ENCODE results near the gene ABO. TPM values are rescaled to one million over a fixed set of nuclear protein-coding genes. Genes with fewer than 3 reads are reported as not detected.
"Not testable (repeated sequence)": the region's sequence is repeated elsewhere in the genome, so short reads cannot be mapped to it uniquely, and the experiment has no call there.

ABO gene
- total RNA-seq, 4 donors from 2014 or later: 2.6 to 17.9 (median 7.9) TPM

- 78% methylated on average over 9 of the region's 9 CpGs for WGBS
- Histone ChIP-seq H3K36me3 (no peaks in the 10 kb centered on the region), H3K27me3 (peaks cover 18% of the 10 kb centered on the region), H3K4me3 (no peak overlapping the region), H3K4me1 (peaks cover 3% of the 10 kb centered on the region), H3K27ac (no peak overlapping the region), H3K9me3 (no peaks in the 10 kb centered on the region)
- peak in 1 of 2 donors; percentile 47 for DNase-seq (ENCODE audit: low spot score in 2 of 2)
- no peak for TF ChIP-seq EP300 (IDR thresholded peaks at IDR 0.05)
These were observed 5.3 kb downstream of the ABO start for GRCh38 chr9:133269537-133270362.

DNA sequence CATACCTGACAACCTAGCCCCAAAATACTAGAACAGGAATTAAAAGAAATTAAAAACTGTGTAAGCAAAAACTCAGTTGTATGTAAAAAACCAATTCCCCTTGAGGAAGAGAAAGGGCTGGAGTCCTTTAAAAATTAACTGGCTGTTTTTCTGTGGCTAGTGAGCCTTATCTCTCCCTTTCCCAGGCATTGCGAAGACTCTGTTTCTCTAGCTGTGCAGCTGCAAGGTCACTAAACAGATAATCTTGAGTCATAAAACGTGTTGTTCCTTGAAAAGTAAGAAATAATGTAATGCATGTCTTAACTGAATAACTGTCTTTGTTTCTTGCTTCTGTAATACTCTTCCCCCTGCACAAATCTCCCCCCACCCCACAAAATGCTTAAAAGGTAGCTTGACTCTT, 5.9 kb downstream of the ABO start:
- H3K4me3 ChIP-seq; H3K36me3 ChIP-seq; H3K4me1 ChIP-seq; H3K9me3 ChIP-seq; H3K27ac ChIP-seq; DNase-seq (ENCODE audit: low spot score in 2 of 2): not testable (repeated sequence)
- peaks cover 13% of the 10 kb centered on the region for H3K27me3 ChIP-seq
- 77% methylated on average over 2 of the region's 2 CpGs for WGBS

GRCh38 chr9:133268335-133269056, 6.5 kb downstream of the ABO start:
- no peak overlapping the region for H3K4me3 ChIP-seq
- no peaks in the 10 kb centered on the region for H3K4me1 ChIP-seq
- DNase-seq (ENCODE audit: low spot score in 2 of 2): peak in 1 of 2 donors; percentile 8
- no peak overlapping the region for H3K27ac ChIP-seq
- H3K36me3 ChIP-seq: no peaks in the 10 kb centered on the region
- WGBS: 84% methylated on average over 9 of the region's 9 CpGs
- TF ChIP-seq POLR2A (IDR thresholded peaks at IDR 0.05) (no peak), EP300 (IDR thresholded peaks at IDR 0.05) (no peak)
- no peaks in the 10 kb centered on the region for H3K9me3 ChIP-seq
- peaks cover 7% of the 10 kb centered on the region for H3K27me3 ChIP-seq

DNA sequence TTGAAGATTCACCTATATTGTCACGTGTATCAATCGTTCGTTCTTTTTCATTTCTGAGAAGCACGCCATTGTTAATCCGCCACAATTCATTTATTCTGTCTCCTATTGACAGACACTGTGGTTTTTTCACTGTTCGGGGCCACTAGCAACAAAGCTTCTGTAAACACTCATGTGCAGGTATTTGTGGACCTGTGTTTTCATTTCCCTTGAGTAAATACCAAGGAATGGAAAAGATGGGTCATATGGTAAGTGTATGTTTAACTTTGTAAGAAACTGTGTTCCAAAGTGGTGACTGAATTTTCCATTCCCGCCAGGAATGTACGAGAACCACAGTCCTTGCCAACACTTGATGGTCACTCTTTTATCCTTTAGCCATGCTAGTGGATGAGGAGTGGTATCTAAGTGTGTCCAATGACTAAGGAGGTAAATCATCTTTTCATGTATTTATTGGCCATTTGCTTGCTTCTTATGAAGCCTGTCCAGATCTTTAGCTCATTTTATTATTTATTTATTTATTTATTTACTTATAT, 10.7 kb downstream of the ABO start:
- H3K36me3 ChIP-seq: no peaks in the 10 kb centered on the region
- no peak overlapping the region for H3K4me3 ChIP-seq
- no peaks in the 10 kb centered on the region for H3K9me3 ChIP-seq
- TF ChIP-seq CTCF (IDR thresholded peaks at IDR 0.05) (no peak), POLR2A (IDR thresholded peaks at IDR 0.05) (no peak), EP300 (IDR thresholded peaks at IDR 0.05) (no peak), POLR2AphosphoS5 (IDR thresholded peaks at IDR 0.05) (no peak)
- peak in 1 of 2 donors; percentile 11 for DNase-seq (ENCODE audit: low spot score in 2 of 2)
- H3K4me1 ChIP-seq: no peaks in the 10 kb centered on the region
- no peaks in the 10 kb centered on the region for H3K27me3 ChIP-seq
- WGBS: 93% methylated on average over 8 of the region's 8 CpGs
- H3K27ac ChIP-seq: no peak overlapping the region

- Histone ChIP-seq H3K4me1 (no peaks in the 10 kb centered on the region), H3K4me3 (no peak overlapping the region), H3K9me3 (no peaks in the 10 kb centered on the region), H3K27ac (no peak overlapping the region), H3K36me3 (no peaks in the 10 kb centered on the region), H3K27me3 (no peaks in the 10 kb centered on the region)
- WGBS: 87% methylated on average over 10 of the region's 10 CpGs
- DNase-seq (ENCODE audit: low spot score in 2 of 2): peak in 1 of 2 donors; percentile 15
- TF ChIP-seq POLR2A (IDR thresholded peaks at IDR 0.05): no peak
- no peak for TF ChIP-seq EP300 (IDR thresholded peaks at IDR 0.05)
- no peak for TF ChIP-seq CTCF (IDR thresholded peaks at IDR 0.05)
- TF ChIP-seq POLR2AphosphoS5 (IDR thresholded peaks at IDR 0.05): no peak
These were observed 11.4 kb downstream of the ABO start for GRCh38 chr9:133263557-133263956.

DNA sequence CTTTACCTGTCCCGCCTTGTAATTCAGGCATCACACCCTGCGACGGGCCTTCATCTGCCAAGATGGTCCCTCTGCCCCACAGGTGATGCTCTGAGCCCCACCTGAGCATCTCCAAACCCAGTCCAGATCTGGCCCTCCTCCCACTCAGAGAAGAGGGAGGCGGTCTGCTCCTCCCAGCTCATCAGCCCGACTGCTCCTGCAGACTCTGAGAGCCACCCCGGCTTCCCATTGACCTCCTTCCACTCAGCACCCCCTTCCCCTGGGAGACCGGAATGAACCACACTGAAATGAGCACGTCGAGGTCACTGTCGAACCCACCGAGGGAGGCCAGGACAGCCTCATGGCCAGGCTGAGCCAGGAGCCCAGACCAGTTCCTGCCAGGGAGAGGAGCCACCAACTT, 12.8 kb downstream of the ABO start:
- TF ChIP-seq EP300 (IDR thresholded peaks at IDR 0.05) (no peak), POLR2AphosphoS5 (IDR thresholded peaks at IDR 0.05) (no peak), POLR2A (IDR thresholded peaks at IDR 0.05) (no peak), CTCF (IDR thresholded peaks at IDR 0.05) (no peak)
- H3K27ac ChIP-seq: no peak overlapping the region
- H3K36me3 ChIP-seq: no peaks in the 10 kb centered on the region
- DNase-seq (ENCODE audit: low spot score in 2 of 2): peak in 1 of 2 donors; percentile 67
- no peak overlapping the region for H3K4me3 ChIP-seq
- 73% methylated on average over 9 of the region's 11 CpGs for WGBS
- no peaks in the 10 kb centered on the region for H3K9me3 ChIP-seq
- no peaks in the 10 kb centered on the region for H3K4me1 ChIP-seq
- no peaks in the 10 kb centered on the region for H3K27me3 ChIP-seq

Measured in suprapubic skin (tissue), 4 donors.